H1 (cell line): Measurements from ENCODE around the gene DENND2A. TPM values are rescaled to one million over a fixed set of nuclear protein-coding genes. Genes with fewer than 3 reads are reported as not detected.

Source experiments
- CBX8 ChIP-seq: fragments of 300-800, 300-1000 bp; sonication (generic); IDR thresholded peaks from 2 replicates; pipeline ENCODE4 v1.7.1; 2016; ENCODE audit warnings: low read depth, low read length, borderline replicate concordance
- POLR2A ChIP-seq, 2 experiments: IDR thresholded peaks; 1 replicate in 1 of 2; 2 replicates in 1 of 2; pipeline ENCODE4 v1.6.1; 2011; ENCODE audit warnings: low read depth in 2 of 2, low read length in 2 of 2, mild to moderate bottlenecking in 2 of 2; ENCODE audit errors: control extremely low read depth in 1 of 2
- polyA plus RNA-seq, 7 experiments: library from polyadenylated mRNA; depleted of rRNA in 3 of 7; stranded (reverse) in 5 of 7; unstranded in 2 of 7; fragments of >200 nt in 5 of 7; fragments of 200-250 nt in 2 of 7; gene quantifications; 1 replicate in 5 of 7; 2 replicates in 1 of 7; 4 replicates in 1 of 7; pipeline versions ENCODE4 v1.2.1 to v1.2.3, GENCODE V29; 2011 to 2013; ENCODE audit warnings: missing spikeins in 2 of 7, mixed read lengths in 2 of 7
- total RNA-seq: library from RNA; stranded (reverse); fragmentation: NEBNext Ultra II Directional; extraction: Animal tissue kit (Norgen Biotek cat#: 25700); gene quantifications from 2 replicates; pipeline ENCODE4 v1.2.1, GENCODE V29; 2021

The DENND2A gene
- total and polyA plus RNA-seq, 2 of the 8 experiments (the other 6 are each of a cell fraction or from before 2014, with no cell fraction given) = 5.0 to 13.0 TPM

DNA sequence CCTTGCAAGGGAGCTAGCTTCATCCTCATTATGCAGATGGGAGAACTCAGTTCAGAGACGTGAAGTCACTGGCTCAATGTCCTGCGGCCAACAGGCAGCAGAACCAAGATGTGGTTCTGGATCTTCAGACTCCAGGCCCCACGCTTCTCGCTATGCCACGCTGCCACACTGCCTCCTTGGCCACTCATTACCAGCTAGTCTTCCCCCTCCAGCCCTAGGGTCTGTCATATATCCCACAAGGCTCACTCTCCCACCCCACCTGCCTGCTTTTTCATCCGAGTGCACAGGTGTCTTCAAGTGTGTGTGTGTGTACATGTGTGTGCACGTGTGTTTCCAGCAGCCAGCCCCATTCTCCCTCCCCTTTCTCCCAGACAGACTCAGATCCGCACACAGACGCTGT lies 53.4 kb downstream of the DENND2A start (continued):
- TF ChIP-seq CBX8 = no peak
- TF ChIP-seq POLR2A (IDR thresholded peaks at IDR 0.05; ENCODE audit: control extremely low read depth in 1 of 2, low read depth in 2 of 2, low read length in 2 of 2) = no peak
- TF ChIP-seq, all 59 proteins: peak for 0
